GM12875 (cell line): Measurements from ENCODE around the gene XPO5.

Experiments used
- H3K4me3 ChIP-seq: one replicate; pipeline ENCODE4 v1.5.1; 2011; ENCODE audit warnings: low read depth, low read length, control low read depth
- TF ChIP-seq, protein P1 (sequence below): IDR thresholded peaks from 2 replicates; pipeline ENCODE4 v1.5.1; 2011; ENCODE audit warnings: low read depth, mild to moderate bottlenecking, control low read depth, inconsistent platforms, low read length, moderate library complexity, borderline replicate concordance; ENCODE audit not compliant: insufficient read depth

Gene XPO5

DNA sequence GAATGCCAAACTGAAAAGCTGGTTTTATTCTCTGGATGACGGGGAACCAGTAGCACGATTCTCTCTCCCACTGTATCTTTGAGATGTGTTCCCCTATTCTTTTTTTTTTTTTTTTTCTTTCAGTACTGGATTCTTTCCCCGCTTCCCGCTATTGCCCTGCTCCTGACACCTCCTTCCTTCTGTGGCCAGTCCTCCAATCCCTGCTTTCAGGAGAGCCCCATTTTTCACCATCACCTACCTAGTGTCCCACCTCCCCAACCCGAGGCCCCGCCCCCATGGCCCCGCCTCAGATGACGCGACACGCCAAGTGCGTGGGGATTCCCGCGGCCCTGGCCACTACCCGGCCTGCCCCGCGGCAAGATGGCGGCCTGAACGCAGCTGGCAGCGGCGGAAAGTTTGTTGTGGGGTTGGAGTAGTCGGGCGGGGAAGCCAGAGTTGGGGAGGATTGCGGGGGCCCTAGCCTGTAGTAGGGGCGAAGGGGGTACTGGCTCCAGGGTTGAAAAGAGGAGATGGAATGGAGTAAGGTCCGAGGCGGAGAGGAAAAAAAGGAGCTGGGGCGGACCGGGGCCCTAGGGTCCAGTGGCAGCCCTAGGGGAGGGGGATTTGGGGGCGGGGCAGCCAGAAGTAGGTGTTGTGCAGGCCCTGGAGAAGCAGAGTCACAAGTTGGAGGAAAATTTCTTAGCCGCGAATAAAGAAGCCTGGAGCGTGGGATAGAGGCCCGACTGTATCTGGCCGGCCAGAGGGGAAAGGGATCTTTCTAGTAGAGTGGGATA, 98.4 kb downstream of the XPO5 start, which contains the start of gene TJAP1:
TJAP1 (plus strand) TSS at position 336 of the 773 bp plus-strand sequence. CDS start 21,432 bp downstream, outside the sequence.
- TF ChIP-seq, protein P1, sequence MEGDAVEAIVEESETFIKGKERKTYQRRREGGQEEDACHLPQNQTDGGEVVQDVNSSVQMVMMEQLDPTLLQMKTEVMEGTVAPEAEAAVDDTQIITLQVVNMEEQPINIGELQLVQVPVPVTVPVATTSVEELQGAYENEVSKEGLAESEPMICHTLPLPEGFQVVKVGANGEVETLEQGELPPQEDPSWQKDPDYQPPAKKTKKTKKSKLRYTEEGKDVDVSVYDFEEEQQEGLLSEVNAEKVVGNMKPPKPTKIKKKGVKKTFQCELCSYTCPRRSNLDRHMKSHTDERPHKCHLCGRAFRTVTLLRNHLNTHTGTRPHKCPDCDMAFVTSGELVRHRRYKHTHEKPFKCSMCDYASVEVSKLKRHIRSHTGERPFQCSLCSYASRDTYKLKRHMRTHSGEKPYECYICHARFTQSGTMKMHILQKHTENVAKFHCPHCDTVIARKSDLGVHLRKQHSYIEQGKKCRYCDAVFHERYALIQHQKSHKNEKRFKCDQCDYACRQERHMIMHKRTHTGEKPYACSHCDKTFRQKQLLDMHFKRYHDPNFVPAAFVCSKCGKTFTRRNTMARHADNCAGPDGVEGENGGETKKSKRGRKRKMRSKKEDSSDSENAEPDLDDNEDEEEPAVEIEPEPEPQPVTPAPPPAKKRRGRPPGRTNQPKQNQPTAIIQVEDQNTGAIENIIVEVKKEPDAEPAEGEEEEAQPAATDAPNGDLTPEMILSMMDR: no peak

DNA sequence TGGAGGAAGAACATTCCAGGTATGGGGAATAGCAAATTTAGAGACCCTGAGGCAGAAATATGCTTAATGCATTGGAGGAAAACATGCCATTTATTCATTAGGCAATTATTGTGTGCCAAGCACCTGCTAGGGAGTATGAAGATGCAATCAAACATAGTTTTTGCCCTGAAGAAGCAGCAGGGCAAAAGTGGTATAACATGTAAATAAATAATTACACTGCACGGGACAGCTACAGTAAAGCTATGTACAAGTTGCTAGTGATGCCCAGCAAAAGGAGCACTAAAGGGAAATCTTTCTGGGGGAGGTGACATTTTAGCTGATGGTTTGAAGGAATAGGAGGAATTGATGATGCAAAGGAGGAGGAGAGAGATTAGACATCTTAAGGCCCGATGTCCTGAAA, 99.1 kb downstream of the XPO5 start:
- no peak overlapping the region for H3K4me3 ChIP-seq
- TF ChIP-seq, protein P1: no peak

More for the DNA sequence above, 98.4 kb downstream of the XPO5 start, which contains the start of gene TJAP1:
- peak within 1 kb of the TSS; percentile 58 for H3K4me3 ChIP-seq

DNA sequence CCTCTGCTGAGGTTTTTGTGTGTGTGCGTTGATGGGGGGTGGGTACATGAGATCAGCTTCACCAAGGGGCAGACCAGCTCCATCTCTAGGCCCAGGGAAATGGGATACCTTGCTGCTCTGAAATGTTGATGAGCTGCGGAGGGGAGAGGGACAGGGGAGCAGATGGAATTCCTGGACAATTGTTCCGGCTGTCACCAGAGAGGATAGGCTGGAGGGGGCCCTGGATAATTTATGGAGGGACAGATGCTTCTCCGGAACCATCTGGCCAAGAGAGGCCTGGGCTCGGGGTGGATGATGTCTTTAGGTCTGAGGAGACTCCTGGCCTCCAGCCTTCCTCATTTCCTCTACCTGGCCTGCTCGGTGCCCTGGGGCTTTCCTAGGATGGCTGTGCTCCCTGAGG, 100.3 kb downstream of the XPO5 start:
- H3K4me3 ChIP-seq: no peak overlapping the region
- TF ChIP-seq, protein P1: no peak

DNA sequence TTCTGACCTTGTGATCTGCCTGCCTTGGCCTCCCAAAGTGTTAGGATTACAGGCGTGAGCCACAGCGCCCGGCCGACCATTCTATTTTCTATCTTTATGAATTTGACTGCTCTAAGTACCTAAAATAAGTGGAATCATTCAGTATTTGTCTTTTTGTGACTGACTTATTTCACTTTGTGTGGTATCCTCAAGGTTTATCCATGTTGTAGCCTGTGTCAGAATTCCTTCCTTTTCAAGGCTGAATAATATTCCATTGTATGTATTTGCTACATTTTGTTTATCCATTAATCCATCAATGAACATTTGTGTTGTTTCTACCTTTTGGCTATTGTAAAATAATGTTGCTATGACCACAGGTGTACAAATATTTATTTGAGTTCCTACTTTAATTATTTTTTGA, 103.3 kb downstream of the XPO5 start:
- H3K4me3 ChIP-seq: no peak overlapping the region
- TF ChIP-seq, protein P1: no peak
